GM20000 (cell line): ENCODE measurements around the gene RALGAPA2.

Experiments used
- DNase-seq: peaks from one replicate; pipeline ENCODE4 v3.0.0; 2012; ENCODE audit warnings: low spot score
- TF ChIP-seq, protein P1 (sequence below): IDR thresholded peaks from 2 replicates; pipeline ENCODE4 v1.5.1; 2012; ENCODE audit warnings: mild to moderate bottlenecking, control low read depth; ENCODE audit errors: extremely low read depth, missing control alignments

RALGAPA2 gene

DNA sequence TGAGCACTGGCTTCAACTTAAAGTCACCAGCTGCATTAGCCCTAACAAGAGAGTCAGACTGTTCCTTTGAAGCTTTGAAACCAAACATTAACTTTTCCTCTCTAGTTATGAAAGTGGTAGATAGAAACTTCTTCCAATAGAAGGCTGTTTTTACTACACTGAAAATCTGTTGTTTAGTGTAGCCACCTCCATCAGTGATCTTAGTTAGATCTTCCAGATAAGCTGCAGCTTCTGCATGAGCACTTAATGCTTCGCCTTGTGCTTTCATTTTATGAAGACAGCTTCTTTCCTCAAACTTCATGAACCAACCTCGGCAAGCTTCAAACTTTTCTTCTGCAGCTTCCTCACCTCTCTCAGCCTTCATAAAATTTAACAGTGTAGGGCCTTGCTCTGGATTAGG lies 211.3 kb downstream of the RALGAPA2 start:
- TF ChIP-seq, protein P1, sequence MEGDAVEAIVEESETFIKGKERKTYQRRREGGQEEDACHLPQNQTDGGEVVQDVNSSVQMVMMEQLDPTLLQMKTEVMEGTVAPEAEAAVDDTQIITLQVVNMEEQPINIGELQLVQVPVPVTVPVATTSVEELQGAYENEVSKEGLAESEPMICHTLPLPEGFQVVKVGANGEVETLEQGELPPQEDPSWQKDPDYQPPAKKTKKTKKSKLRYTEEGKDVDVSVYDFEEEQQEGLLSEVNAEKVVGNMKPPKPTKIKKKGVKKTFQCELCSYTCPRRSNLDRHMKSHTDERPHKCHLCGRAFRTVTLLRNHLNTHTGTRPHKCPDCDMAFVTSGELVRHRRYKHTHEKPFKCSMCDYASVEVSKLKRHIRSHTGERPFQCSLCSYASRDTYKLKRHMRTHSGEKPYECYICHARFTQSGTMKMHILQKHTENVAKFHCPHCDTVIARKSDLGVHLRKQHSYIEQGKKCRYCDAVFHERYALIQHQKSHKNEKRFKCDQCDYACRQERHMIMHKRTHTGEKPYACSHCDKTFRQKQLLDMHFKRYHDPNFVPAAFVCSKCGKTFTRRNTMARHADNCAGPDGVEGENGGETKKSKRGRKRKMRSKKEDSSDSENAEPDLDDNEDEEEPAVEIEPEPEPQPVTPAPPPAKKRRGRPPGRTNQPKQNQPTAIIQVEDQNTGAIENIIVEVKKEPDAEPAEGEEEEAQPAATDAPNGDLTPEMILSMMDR, result no peak

DNA sequence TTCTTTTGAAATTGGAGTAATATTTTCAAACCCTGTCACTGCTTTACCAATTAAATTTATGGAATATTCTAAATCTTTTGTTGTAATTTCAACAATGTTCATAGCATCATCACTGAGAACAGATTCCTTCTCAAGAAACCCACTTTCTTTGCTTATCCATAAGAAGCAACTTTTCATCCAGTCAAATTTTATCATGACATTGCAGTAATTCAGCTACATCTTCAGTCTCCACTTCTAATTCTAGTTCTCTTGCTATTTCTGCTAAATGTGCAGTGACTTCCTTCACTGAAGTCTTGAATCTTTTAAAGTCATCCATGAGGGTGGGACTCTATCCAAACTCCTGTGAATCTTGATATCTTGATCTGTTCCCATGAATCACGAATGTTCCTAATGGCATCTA lies 212.1 kb downstream of the RALGAPA2 start:
- TF ChIP-seq, protein P1, result no peak
- no peak for DNase-seq

More for the DNA sequence above, 211.3 kb downstream of the RALGAPA2 start:
- DNase-seq, result no peak

DNA sequence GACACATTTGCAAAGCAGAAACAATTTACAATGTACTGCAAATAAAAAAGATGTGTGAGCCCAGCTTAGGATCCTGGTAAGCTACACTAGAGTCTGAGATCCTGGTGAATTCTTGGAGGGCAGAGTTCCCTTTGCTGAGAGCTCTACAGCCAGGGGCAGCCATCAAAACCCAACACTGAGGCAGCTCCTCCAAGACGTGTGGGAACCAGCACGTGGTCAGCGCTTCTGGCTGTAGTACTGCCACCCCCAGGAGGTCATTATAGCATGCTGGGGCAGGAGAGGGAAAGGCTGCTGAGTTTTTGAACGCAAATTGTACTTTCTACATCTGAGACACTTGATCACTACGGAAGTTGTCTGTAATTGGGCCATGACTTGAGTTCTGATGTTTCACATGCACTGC lies 213.0 kb downstream of the RALGAPA2 start:
- TF ChIP-seq, protein P1, result no peak
- DNase-seq, result no peak

DNA sequence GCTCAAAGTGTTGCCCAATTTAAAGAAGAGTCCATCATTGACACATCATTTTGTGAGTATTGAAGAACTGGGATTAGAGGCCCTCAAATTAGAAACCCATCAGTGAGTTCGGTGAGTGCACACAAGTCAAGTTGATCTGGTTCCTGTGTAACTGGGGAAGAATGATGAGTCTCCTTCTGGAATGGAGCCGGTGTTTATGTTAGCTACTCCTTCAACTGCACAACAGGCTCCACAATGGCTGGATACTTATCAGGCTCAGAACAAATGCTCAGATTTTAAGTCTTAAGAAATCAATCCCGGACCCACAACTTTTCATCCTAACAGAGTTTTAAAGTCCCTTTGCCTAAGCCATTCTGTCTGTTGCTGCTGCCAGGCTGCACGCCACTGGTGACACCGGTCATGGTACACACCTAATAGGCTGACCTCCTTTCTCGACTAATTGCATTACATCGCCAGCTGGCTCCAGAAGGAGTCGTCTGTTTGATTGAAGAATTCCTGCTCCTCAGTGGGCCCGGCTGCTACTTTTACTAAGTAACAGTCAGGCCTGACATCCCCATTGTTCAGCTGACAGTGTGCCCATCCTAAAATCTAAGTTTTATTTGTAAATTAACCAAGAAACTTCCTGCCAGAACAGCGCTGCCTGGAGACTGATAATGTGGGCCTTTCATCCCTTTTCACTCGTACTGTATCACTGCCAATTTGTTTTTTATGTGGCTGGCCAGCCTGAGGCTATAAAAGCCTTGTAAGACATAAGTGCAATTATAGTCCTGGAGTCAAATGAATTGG lies 214.2 kb downstream of the RALGAPA2 start:
- TF ChIP-seq, protein P1, result no peak
- no peak for DNase-seq

DNA sequence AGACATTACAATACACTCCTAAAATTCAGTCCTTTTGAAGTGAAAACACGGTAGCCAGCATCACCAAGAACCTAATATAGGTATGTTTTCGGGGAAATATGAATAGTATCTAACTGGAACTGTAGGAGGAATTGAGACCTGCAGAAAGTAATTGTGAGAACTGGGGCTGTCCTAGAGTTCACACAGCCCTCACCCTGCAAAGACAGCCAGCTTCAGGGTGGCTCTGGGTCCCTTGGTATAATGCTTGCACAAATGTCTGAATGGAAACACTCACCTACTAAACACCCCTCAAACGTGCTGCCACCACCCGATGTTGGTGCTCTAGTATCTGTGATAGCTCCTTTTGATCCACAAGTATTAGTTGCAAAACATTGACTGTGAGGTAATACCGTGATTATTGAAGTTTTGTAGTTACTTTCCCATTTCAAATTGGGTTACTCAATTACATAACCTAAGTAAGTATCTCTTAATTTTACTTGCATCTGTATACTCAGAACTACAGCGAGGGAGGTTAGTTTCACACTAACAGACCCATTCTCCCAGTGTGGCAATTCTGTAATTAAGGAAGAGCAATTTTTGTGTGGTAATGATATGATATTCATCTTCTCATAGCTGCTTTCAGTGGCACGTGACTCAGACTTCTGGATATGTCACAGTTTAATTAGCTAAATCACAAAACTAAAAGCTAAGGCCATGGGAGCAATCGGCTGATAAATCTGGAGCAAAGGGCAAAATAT lies 215.0 kb downstream of the RALGAPA2 start:
- no peak for DNase-seq
- TF ChIP-seq, protein P1, result no peak

DNA sequence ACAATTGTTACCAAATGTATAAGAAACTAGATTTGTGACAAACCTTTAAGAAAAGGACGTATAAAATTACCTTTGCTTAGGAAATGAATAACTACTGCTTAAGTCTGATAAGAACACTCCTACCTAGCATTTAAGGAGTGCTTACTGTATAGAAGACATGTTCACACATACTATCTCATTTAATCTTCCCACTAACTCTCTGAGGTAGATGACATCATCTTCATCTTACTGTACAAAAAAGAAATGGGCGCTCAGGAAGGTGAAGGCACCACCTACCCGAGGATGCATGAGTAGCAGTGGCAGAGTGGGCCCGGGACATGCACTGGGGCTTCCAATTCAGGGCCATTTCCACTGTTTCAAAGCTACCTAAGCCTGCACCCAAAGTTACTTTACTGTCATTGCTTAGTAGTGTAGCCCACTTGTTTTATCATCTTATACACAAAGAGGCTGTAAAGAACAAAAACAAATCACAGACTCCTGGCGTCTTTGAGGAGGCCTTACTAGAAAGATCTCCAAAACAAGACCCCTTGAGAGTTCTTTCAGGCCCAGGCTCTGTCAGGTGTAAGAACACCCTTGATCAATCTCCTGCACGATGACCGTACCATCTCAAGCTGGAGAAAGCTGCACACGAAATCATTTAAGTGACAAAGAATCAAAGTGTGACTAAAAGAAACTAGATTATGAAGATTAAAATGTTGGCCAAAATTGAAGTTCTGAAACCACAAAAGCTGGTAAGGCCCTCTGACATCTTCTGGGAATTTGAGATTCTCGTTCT lies 216.5 kb downstream of the RALGAPA2 start:
- no peak for DNase-seq
- TF ChIP-seq, protein P1, result no peak
